Nephron progenitor cell (in vitro differentiated cells): Measurements from ENCODE around the gene DOCK9.

Experiments used
- DNase-seq: peaks from one replicate; pipeline ENCODE4 v3.0.0; 2021
- H3K27ac Mint-ChIP-seq: 2 replicates; pipeline ENCODE4 v1.8.0; 2021; ENCODE audit warnings: mild to moderate bottlenecking, moderate library complexity, mixed read lengths
- H3K27me3 Mint-ChIP-seq: 2 replicates; pipeline ENCODE4 v1.8.0; 2021; ENCODE audit warnings: mild to moderate bottlenecking, low read depth, mixed read lengths; ENCODE audit not compliant: poor library complexity
- H3K36me3 Mint-ChIP-seq: 2 replicates; pipeline ENCODE4 v1.8.0; 2021; ENCODE audit warnings: low read depth, mixed read lengths
- H3K4me1 Mint-ChIP-seq: 2 replicates; pipeline ENCODE4 v1.8.0; 2021; ENCODE audit warnings: mixed read lengths
- H3K4me3 Mint-ChIP-seq: 2 replicates; pipeline ENCODE4 v1.8.0; 2021; ENCODE audit warnings: mild to moderate bottlenecking, moderate library complexity, mixed read lengths
- H3K9me3 Mint-ChIP-seq: 2 replicates; pipeline ENCODE4 v1.8.0; 2021; ENCODE audit warnings: mild to moderate bottlenecking, moderate library complexity, mixed read lengths
- TF ChIP-seq, protein P1 (sequence below): fragments of 200-600 bp; sonication (generic); IDR thresholded peaks from 2 replicates; pipeline ENCODE4 v1.5.0; 2021; ENCODE audit warnings: antibody characterized with exemption

DOCK9 gene

DNA sequence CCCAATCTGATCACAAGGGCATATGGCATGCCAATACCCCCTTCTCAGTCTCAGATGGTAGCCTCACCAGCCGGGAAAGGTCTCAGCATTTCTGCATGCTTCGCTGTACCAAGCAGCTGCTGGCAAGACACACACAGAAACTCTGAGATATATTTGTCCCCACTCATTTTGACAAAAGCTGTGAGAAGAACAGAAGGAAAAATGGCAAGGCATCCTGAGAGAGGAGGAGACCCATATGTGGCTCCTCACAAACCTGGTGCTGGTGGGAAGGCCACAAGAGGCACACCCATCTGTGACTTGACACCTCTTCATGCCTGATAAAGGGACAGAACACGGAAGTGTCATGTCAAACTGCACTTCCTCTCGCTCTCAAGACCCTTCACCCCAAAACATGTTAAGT is 36.7 kb upstream of the DOCK9 start:
- Mint-ChIP-seq H3K4me1 (peaks cover 33% of the 10 kb centered on the region), H3K27me3 (peaks cover 3% of the 10 kb centered on the region), H3K4me3 (no peak overlapping the region), H3K9me3 (no peaks in the 10 kb centered on the region), H3K36me3 (no peaks in the 10 kb centered on the region), H3K27ac (peak overlapping the region; percentile 61)
- DNase-seq = no peak
- TF ChIP-seq, protein P1, sequence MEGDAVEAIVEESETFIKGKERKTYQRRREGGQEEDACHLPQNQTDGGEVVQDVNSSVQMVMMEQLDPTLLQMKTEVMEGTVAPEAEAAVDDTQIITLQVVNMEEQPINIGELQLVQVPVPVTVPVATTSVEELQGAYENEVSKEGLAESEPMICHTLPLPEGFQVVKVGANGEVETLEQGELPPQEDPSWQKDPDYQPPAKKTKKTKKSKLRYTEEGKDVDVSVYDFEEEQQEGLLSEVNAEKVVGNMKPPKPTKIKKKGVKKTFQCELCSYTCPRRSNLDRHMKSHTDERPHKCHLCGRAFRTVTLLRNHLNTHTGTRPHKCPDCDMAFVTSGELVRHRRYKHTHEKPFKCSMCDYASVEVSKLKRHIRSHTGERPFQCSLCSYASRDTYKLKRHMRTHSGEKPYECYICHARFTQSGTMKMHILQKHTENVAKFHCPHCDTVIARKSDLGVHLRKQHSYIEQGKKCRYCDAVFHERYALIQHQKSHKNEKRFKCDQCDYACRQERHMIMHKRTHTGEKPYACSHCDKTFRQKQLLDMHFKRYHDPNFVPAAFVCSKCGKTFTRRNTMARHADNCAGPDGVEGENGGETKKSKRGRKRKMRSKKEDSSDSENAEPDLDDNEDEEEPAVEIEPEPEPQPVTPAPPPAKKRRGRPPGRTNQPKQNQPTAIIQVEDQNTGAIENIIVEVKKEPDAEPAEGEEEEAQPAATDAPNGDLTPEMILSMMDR = no peak

GRCh38 chr13:99013951-99014350 is 36.1 kb upstream of the DOCK9 start:
- TF ChIP-seq, protein P1 = no peak
- H3K9me3 Mint-ChIP-seq = no peaks in the 10 kb centered on the region
- no peaks in the 10 kb centered on the region for H3K36me3 Mint-ChIP-seq
- peak overlapping the region; percentile 55 for H3K27ac Mint-ChIP-seq
- H3K4me1 Mint-ChIP-seq = peaks cover 33% of the 10 kb centered on the region
- peak overlapping the region; percentile 56 for H3K4me3 Mint-ChIP-seq
- DNase-seq = no peak
- H3K27me3 Mint-ChIP-seq = peaks cover 3% of the 10 kb centered on the region

GRCh38 chr13:99012539-99012938 is 34.7 kb upstream of the DOCK9 start:
- Mint-ChIP-seq H3K36me3 (no peaks in the 10 kb centered on the region), H3K27ac (no peak overlapping the region), H3K9me3 (no peaks in the 10 kb centered on the region), H3K4me3 (no peak overlapping the region), H3K4me1 (peaks cover 33% of the 10 kb centered on the region), H3K27me3 (peaks cover 3% of the 10 kb centered on the region)
- TF ChIP-seq, protein P1 = no peak
- no peak for DNase-seq

GRCh38 chr13:99009987-99010551 is 32.2 kb upstream of the DOCK9 start:
- no peaks in the 10 kb centered on the region for H3K27me3 Mint-ChIP-seq
- no peaks in the 10 kb centered on the region for H3K36me3 Mint-ChIP-seq
- H3K4me1 Mint-ChIP-seq = peaks cover 30% of the 10 kb centered on the region
- no peak overlapping the region for H3K4me3 Mint-ChIP-seq
- TF ChIP-seq, protein P1 = no peak
- no peak for DNase-seq
- H3K27ac Mint-ChIP-seq = no peak overlapping the region
- H3K9me3 Mint-ChIP-seq = no peaks in the 10 kb centered on the region

DNA sequence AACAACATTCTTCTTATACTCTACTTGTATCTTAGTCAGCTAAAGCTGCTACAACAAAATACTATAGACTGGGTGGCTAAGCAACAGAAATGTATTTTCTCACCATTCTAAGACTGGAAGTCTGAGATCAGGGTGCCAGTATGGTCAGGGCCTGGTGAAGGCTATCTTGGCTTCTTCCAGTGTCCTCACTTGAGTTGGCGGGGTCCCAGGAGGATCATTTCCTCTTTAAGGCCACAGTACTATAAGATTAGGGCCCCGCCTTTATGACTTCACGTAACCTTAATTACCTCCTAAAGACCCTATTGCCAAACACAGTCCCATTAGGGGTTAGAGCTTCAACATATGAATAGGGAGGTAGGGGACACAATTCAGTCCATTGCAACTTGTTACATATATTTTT is 30.7 kb upstream of the DOCK9 start:
- Mint-ChIP-seq H3K4me1 (peaks cover 27% of the 10 kb centered on the region), H3K9me3 (no peaks in the 10 kb centered on the region), H3K36me3 (no peaks in the 10 kb centered on the region), H3K27me3 (no peaks in the 10 kb centered on the region), H3K4me3 (no peak overlapping the region), H3K27ac (no peak overlapping the region)
- DNase-seq = no peak
- TF ChIP-seq, protein P1 = no peak

DNA sequence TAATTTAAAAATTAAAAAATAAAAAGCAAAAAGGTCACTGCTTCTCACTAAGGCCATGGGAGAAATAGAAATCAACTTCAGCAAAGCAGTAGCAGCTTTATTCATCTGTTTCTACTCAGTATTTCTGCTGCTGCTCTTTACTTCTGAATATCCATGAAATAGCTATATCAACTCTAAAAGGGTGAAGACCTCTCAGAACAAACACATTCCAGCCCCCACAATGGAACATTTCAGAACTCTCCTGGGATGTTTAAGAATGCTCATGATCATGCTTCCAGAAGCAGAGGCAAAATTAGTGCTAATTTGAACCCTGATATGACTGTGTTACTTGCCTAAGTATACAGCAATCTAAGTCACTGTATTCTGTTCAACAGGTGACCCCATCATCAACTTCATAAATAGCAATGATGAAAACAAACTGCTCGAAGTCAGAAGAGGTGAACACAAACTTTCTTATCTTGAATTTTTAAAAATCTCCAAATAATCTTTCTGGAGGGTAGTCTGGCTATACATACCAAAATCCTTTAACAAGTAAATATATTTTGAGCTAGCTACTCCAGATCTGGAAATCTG is 29.6 kb upstream of the DOCK9 start:
- H3K9me3 Mint-ChIP-seq = no peaks in the 10 kb centered on the region
- no peaks in the 10 kb centered on the region for H3K27me3 Mint-ChIP-seq
- H3K4me3 Mint-ChIP-seq = no peak overlapping the region
- peaks cover 32% of the 10 kb centered on the region for H3K4me1 Mint-ChIP-seq
- TF ChIP-seq, protein P1 = no peak
- DNase-seq = no peak
- H3K36me3 Mint-ChIP-seq = no peaks in the 10 kb centered on the region
- no peak overlapping the region for H3K27ac Mint-ChIP-seq
